HG03045 (cell line): Measurements from ENCODE around the gene RPL13.

Experiments used
- ATAC-seq: cut with Tn5 transposase; IDR thresholded peaks from one replicate; pipeline ENCODE4 v1.9.1; 2021; ENCODE audit warnings: mild to moderate bottlenecking, moderate library complexity; ENCODE audit not compliant: unreplicated experiment

RPL13 gene

DNA sequence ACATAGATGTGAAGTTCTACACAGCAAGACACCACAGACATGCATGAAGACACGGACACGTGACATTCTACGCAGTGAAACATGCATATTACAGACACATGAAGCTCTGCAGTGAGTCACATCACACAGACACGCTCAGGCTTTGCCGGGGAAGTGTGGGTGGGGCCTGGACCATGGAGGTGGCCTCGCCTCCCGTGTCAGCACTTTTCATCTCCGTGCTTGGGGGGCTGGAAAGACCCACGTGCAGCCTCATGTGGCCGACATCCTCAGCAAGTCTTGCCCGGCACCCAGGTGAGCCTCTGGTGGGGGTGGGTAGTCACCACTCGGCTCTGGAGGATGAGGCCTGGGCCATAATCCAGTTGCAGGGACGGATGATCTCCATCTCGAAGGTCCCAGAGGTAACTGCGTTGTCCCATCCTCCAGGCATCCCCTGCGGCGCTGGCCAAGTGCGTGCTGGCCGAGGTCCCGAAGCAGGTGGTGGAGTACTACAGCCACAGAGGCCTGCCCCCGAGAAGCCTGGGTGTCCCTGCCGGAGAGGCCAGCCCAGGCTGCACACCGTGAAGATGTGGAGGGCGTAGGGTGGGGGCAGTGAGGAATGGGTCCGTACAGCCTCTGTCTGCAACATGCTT, 35.7 kb downstream of the RPL13 start:
- no peak for ATAC-seq

DNA sequence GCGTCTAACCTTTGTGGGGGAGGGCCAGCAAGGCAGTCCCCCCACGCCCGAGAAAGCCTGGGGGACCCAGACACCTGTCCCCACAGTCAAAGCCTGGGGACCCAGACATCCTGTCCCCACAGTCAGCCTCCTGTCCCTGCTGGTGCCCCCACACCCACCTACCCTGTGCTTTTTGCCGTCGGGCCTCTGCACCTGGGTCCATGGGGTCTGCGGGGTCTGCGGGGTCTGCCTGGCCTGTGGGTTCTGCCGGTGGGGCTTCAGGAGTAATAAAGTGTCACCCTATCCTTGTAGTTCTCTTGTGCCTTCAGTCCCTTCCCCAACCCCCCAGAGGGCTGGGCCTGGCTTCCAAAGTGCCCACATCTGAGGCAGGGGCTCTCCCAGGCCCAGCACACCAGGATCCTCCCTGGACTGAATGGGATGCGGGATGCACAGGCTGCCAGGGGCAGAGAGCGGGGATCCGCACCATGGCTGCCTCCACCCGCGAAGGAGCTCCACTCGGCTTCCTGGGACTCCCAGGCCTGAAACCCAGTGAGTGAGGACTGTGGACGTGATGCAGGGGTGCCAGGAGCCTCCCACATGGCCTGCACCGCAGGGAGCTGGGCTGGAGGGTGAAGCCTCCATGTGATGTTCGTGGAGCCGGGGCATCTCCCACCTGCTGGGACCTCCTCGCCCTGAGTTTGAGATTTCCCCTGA, 36.6 kb downstream of the RPL13 start:
- ATAC-seq: no peak

DNA sequence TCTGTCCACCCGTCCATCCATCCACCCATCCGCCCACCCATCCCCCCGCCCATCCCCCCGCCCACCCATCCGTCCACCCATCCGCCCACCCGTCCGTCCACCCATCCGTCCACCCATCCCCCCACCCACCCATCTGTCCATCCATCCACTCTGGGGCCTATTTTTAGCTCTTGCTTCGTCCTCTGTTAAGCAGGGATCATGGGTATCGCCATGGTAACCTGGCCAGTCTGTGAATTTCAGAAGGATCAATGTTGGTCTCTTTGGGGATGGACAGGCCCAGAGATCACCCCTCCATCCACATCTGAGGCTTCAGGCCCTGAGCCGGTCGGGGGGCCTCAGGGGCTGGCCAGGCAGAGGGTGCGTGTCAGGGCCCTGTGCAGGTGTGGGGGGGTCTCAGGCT, 37.7 kb downstream of the RPL13 start:
- ATAC-seq: no peak

DNA sequence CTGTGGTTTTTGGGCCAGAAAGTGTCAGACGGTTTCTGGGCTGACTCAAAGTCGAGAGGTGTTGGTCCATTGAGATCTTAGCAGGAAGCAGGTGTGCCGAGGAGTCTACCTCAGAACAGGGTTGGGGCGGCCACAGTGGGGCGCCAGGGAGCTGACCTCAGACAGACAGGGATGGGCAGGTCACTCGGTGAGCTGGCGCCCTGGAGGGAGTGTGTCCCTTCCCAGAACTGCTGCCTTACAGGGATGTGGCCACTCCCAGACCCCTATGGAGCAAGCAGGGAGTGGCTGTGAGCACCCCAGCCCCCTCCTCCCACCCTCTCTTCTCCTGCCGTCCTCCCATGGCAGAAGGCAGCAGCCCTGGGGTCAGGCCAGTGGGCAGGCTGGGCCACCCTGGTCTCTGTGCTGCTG, 39.0 kb downstream of the RPL13 start:
- ATAC-seq: no peak

DNA sequence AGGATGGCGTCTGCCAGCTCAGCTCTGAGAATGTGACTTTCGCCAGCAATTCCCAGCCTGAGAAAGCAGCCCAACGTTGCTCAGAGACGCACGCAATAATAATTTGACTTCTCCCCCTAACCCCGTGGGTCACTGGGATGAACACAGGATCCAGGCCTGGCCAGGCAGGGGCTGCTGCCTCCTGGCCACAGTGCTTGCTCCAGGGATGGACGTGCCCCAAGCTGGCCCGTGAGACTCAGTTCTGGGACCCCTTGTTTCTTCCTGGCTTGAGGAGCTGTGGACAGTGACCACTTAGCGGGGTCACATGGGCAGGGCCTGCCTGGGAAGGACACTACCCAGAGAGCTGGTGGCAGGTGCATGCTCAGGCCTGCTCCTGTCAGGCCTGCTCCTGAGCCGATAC, 39.4 kb downstream of the RPL13 start:
- ATAC-seq: no peak

DNA sequence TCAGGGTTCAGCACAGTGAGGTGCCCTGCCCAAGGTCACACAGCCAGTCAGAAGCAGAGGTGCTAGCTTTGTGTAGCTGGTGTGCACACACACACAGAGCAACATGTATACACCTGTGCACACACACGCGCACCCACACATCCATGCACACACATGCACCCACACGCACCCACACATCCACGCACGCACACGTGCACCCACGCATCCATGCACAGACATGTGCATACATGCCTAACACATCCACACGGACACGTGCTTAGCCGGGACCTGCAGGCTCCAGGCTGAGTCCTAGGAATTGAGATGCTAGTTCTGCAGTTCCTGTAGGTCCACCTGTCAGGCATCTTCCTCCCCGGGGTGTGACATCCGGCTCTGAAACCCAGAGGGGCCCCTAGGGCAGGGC, 39.9 kb downstream of the RPL13 start:
- ATAC-seq: no peak

DNA sequence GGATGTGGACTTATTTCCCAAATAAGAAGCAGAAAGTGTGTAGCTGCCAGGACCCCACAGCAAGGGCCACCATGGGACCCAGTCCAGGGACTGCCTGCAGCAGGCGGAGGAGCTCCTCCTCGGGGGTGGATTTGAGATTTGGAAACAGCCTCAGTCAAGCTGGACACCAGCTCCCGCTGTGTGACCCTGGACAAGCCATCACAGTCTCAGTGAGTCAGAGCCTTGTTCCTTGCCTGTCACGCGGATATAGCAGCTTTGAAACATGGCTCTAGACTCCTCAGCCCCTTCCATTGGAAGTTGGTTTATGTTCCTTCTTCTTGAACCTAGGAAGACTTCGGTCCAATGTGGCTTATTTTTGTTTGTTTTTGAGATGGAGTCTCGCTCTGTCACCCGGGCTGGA, 40.5 kb downstream of the RPL13 start:
- no peak for ATAC-seq

DNA sequence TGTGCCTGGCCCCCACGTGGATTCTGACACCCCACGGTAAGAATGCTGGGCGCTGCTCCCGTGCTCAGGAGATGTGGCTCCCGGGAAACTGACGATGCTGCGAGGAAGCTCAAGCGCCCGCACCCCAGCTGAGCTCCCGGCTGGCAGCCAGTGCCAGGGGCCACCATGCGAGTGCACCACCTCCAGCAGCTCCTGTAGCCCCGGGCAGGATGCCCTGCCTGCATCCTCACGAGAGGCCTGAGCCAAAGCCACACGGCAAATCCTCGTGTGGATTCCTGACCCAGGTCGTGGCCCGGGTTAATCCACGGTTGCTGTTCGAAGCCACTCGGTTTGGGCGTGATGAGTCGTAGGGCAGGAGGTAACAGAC, 41.4 kb downstream of the RPL13 start:
- no peak for ATAC-seq

DNA sequence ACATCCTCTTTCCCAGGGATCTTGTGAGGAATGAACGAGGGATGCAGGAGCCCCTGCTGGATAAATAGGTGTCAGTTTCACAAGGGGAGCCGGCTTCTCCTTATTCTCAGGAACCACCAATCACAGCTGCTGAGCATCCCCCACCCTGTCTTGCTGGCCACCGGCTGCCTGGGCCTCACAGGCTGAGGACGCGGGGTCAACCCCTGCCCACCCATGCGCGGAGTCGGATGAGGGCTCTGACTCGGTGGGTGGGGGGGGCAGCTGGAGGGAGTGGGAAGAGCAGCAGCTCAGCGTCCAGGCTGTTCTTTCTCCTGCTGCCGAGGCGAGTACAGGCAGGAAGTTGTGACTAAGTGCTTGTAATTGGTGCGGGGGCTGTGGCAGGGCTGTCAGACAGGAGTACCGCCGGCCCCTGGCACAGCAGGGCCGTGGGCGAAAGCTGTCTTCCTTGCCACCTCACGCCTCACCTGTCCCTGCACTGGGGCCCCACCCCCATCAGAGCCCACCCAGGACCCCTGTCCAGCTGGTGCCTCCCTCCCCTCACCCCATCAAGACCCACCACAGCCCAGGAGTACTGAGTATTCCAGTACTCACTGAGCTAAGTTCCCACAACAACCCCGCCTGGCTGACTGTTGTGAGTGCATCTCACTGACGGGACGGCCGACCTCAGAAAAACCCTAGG, 41.9 kb downstream of the RPL13 start:
- ATAC-seq: no peak

DNA sequence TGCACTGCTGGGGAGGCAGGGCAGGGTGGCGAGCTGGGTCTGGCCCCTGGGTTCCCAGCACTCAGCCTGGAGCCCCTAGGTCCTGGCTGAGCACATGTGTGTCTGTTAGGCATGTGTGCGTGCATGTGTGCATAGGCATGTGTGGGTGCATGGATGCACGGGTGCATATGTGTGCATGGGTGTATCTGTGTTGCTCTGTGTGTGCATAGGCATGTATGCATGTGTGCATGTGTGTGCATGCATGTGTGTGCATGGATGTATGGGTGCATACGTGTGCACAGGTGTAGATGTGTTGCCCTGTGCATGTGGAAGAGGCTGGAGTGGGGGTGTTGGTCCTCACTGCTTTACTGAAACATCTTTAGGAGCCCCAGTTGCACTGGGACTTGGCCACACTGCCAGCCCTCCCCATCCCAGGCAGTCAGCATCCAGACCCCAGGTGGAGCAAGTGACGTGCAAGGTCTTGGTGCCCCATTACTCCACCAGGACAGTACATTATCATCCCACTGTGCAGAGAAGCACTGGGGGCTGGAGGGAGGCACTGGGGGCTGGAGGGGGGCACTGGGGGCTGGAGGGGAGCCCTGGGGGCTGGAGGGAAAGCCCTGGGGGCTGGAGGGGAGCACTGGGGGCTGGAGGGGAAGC, 42.6 kb downstream of the RPL13 start:
- no peak for ATAC-seq

DNA sequence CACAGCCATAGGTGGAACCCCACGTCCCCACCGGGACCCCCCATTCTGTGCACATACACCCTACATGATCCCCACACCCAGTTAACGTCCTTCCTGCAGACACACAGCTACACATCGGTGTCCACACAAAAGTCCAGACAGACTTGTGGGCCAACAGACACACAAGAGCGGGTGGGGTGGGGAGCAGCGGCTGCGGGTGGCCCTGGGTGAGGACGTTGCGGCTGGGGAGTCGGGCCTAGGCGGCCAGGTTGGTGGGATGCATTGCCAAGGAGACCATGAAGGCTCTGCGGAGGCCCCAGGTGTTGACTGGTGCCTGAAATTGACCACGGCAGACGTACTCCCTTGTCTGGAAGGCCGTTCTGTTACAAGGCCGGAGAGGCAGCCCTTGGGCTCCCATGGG, 44.3 kb downstream of the RPL13 start:
- no peak for ATAC-seq

DNA sequence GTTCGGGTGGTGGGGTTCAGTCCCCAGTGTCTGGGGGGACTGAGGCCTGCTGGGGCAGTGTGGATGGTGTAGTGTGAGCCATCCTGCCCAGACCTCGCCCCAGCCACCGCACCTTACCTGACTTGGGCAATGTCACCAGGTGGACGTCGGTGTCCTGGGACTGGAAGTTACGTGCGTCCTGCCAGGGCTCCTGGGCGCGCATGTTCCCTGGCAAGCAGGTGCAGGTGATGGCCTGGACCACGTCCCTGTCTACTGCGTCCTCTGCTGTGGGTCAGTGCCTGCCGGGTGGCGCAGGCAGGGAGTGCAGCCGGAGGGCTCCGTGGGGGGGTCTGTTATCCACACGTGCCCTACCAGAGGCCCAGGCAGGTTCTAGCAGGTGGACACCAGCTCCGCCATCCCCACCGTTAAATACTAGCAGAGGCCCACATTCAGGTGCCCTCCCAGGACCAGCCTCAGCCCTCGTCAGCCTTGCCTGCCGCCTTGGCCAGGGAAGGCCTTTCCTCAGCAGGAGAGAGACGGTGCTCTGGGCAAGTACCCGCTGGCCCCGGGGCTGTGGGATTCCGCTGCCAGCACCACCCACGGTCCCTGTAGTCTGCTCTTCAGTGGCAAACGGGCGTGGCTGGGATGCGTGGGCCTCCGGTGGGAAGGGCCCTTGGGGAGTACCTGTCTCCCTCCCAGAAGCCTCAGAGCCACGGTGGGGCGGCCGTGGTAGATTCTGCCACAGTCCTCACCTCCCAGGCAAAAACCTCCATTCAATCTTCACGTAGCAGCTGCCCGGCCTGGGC, 44.9 kb downstream of the RPL13 start:
- no peak for ATAC-seq

DNA sequence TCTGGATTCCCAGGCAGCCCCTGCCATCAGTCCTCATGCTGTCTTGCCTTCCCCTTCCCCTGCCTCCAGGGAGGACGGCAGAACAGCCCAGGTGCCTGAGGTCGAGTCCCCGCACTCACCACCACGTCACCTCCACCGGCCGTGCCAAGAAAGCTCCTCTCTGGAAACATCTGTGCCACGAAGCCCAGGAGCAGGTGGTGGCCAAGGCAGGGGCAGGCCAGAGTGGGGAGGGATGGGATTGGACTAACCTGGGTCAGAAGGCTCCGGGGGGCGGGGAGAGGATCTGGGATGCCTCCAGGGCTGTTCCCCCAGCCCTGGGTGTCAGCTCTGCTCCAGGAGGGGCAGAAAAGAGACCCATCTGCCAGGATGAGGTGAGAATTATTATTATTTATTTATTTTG, 45.5 kb downstream of the RPL13 start:
- no peak for ATAC-seq

DNA sequence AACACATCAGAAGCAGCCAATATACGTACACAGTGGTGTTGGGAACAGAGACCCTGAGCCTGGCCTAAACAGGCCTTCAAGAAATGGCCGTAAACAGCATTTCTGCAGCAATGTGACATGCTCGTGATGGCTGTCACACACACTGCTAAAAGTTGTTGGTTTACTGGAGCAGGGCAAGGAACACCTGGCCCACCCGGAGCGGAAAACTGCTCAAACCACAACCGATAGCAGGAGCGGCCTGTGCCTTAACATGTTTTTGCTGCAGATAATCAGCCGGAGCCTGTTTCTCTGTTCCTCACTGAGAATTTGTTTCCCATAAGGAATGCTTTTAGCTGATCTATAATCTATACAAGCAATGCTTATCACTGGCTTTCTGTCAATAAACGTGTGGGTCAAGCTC, 47.0 kb downstream of the RPL13 start:
- ATAC-seq: no peak

DNA sequence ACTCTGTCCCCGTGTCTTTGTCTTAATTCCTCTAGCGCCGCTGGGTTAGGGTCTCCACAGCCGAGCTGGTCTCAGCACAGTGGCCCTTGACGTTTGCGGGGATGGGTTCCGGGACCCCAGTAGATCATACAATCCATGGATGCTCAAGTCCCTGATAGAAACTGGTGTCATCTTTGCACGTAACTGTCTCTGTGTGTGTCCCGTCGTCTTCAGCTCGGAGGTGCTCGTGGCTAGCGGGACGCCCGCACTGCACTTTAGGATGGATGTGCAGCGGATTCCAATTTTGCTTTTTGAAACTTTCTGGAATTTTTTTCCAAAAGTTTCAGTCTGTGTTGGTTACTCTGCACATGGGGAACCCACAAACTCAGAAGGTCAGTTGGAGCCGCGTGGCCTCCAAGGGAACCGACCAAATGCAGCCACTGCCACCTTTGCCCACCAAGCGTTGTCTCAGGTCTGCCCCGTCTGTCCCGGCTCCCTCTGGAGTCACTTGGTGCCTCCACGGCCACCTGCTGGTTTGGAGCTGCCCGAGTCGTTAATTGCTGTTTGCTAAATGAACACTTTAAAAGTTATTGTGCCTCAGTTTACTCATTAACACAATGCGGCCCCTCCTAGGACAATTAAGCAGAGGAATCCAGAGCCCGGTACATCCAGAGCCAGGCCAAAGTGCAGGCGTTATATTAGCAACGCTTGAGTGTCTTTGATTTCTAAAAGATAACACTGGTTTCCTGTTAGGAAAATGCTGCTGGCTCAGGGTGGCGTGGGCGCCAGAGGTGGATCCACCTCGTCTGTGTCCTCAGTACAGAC, 47.7 kb downstream of the RPL13 start:
- no peak for ATAC-seq

DNA sequence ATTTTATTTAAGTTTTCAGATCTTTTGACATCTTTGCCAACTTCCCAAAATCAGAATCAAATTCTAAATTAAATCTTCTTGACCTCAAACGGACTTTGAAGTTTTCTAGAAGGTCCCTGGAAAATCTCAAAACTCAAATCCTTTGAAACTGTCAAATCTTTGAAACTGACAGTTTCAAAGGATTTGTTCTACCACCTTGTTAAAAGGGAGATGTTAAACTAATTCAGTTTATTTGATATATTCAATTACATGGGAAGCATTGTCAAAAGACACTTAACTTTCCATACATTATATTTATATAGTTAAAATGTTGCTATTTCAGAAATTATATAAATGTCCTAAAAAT, 49.6 kb downstream of the RPL13 start:
- no peak for ATAC-seq

DNA sequence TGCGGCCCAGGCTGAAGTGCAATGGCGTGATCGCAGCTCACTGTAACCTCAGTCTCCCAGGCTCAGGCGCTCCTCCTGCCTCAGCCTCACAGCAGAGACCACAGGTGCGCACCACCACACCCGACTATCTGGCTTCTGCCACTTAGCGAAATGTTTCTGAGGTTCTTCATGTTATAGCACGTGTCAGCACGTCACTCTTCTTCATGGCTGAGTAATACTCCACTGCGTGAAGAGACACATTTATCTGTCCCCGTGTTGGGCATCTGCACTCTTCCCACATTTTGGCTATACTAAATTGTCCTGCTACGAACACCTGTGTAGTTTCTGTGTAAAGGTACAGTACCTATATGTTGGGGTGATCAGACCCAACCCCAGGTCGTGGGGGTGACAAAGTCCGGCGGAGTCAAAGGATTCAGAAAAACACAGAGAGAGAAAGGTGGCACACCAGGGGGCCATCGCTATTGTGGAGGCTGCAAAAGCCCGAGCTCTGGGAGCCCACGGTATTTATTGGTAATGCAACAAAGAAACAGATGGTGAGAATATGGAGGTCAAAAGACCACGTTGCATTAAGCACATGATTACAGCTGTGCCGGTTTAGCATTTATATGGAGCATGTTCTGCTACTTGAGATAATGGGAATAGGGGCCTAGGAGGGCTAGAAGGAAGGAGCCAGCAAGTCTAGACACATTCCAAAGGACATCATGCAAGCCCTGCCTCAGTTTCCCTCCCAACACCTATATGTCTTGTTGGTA, 52.1 kb downstream of the RPL13 start:
- no peak for ATAC-seq

DNA sequence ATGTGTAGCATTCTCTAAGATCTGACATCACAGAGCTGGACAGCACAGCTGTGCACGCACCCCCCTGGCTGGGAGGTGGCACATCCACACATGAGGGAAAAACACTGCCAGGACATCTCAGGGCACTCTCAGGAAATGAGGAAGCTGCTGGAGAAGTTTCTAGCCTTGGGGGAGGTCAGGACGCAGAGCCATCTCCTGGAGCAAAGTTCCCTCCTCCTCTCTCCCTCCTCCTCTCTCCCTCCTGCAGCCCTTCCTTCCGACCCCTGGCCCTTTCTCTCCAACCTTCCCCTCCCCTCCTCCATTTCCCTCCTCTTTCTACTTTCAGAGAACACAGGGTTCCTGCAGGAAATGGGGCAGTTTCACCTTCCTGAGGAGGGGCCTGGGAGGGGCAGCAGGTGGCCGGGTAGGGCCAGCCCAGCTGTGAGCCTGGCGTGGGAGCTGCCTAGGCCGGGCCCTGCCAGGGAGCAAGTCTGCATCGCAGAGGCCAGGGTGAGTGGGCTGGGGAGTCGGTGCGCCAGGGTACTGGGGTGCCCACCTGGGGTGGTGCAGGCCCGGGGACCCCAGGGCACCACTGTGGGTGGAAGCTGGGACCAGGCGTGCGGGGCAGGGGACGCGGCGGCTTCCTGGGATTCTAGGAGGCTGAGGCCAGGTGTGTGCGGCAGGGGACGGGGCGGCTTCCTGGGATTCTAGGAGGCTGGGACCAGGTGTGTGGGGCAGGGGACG, 52.9 kb downstream of the RPL13 start, which contains the start of gene DPEP1:
DPEP1 (plus strand) TSS at position 412 of the 723 bp plus-strand sequence. CDS start 16,769 bp downstream, outside the sequence.
- no peak for ATAC-seq

DNA sequence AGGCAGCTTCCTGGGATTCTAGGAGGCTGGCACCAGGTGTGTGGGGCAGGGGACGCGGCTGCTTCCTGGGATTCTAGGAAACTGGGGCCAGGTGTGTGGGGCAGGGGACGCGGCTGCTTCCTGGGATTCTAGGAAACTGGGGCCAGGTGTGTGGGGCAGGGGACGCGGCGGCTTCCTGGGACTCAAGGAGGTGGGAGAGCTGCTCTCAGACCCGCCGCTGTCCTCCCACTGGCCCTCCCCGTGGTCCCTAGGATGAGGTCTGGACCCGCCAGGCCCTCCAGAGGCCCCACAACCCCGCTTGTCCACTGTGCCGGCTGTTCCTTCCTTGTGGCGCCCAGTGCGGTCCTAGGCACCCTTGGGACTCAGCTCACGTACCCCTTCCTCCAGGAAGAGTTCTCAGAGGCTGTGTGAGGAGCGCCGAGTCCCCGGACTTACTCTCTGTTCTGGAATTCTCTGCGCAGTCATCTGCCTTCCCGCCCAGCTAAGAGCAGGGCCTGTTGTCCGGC, 53.5 kb downstream of the RPL13 start:
- no peak for ATAC-seq
